GM20431 (cell line): ENCODE results near the gene RPL3.

Source experiments
- in situ Hi-C: fragments of 300-500 bp; cut with MseI, MboI; formaldehyde crosslinking; loops from one replicate; pipeline ENCODE4 v1.15.0; 2020; ENCODE audit warnings: low sequenced_read_pairs; ENCODE audit not compliant: unreplicated experiment

RPL3 gene

GRCh38 chr22:39303892-39304671, 15.3 kb downstream of the RPL3 start:
- in situ Hi-C loops = loop anchor here (25.0 kb wide), 1 partner anchor 292 kb away; the partner anchor contains the start of genes APOBEC3C and APOBEC3D

- in situ Hi-C loops = loop anchor here (25.0 kb wide), 1 partner anchor 291 kb away; the partner anchor contains the start of genes APOBEC3C and APOBEC3D
These were observed 16.1 kb downstream of the RPL3 start for GRCh38 chr22:39303358-39303757.

- in situ Hi-C loops = loop anchor here (25.0 kb wide), 1 partner anchor 290 kb away; the partner anchor contains the start of genes APOBEC3C and APOBEC3D
These were observed 16.9 kb downstream of the RPL3 start for GRCh38 chr22:39302431-39302960.

GRCh38 chr22:39301926-39302325, 17.5 kb downstream of the RPL3 start:
- in situ Hi-C loops = loop anchor here (25.0 kb wide), 1 partner anchor 290 kb away; the partner anchor contains the start of genes APOBEC3C and APOBEC3D

GRCh38 chr22:39301108-39301507, 18.3 kb downstream of the RPL3 start:
- in situ Hi-C loops = loop anchor here (25.0 kb wide), 1 partner anchor 289 kb away; the partner anchor contains the start of genes APOBEC3C and APOBEC3D

- in situ Hi-C loops = loop anchor here (25.0 kb wide), 1 partner anchor 288 kb away; the partner anchor contains the start of genes APOBEC3C and APOBEC3D
These were observed 19.1 kb downstream of the RPL3 start for GRCh38 chr22:39300186-39300830.

GRCh38 chr22:39299829-39300178, 19.6 kb downstream of the RPL3 start:
- in situ Hi-C loops = loop anchor here (25.0 kb wide), 1 partner anchor 288 kb away; the partner anchor contains the start of genes APOBEC3C and APOBEC3D

- in situ Hi-C loops = no loop called here
These were observed 21.0 kb downstream of the RPL3 start for GRCh38 chr22:39298241-39298987.

- in situ Hi-C loops = no loop called here
These were observed 21.8 kb downstream of the RPL3 start for GRCh38 chr22:39297490-39298240.

- in situ Hi-C loops = no loop called here
These were observed 22.4 kb downstream of the RPL3 start for GRCh38 chr22:39296981-39297489.

GRCh38 chr22:39296535-39296934, 22.9 kb downstream of the RPL3 start:
- in situ Hi-C loops = no loop called here

- in situ Hi-C loops = no loop called here
These were observed 24.6 kb downstream of the RPL3 start for GRCh38 chr22:39294571-39295468.

GRCh38 chr22:39293766-39294368, 25.6 kb downstream of the RPL3 start:
- in situ Hi-C loops = no loop called here

- in situ Hi-C loops = no loop called here
These were observed 26.8 kb downstream of the RPL3 start for GRCh38 chr22:39292561-39293074.

- in situ Hi-C loops = no loop called here
These were observed 27.4 kb downstream of the RPL3 start for GRCh38 chr22:39292031-39292462.

- in situ Hi-C loops = no loop called here
These were observed 27.9 kb downstream of the RPL3 start for GRCh38 chr22:39291523-39291922.

- in situ Hi-C loops = no loop called here
These were observed 28.7 kb downstream of the RPL3 start for GRCh38 chr22:39290724-39291161.
